NCI-H187 (cell line): ENCODE measurements around the gene GNG4.
"Not testable (repeated sequence)": the region's sequence is repeated elsewhere in the genome, so short reads cannot be mapped to it uniquely, and the experiment has no call there.

Experiments used
- DNase-seq, 2 experiments: peaks; one replicate each; lab custom pipeline; 2025; lab: John Stamatoyannopoulos, UW

The GNG4 gene

GRCh38 chr1:235584973-235585372 is 64.6 kb downstream of the GNG4 start:
- DNase-seq = no peak

- no peak for DNase-seq
Observed at GRCh38 chr1:235583511-235584001, 66.0 kb downstream of the GNG4 start.

- no peak for DNase-seq
Observed at GRCh38 chr1:235582130-235582529, 67.5 kb downstream of the GNG4 start.

- DNase-seq = no peak
Observed at GRCh38 chr1:235579891-235580290, 69.7 kb downstream of the GNG4 start.

- no peak for DNase-seq
Observed at GRCh38 chr1:235575597-235575996, 74.0 kb downstream of the GNG4 start.

DNA sequence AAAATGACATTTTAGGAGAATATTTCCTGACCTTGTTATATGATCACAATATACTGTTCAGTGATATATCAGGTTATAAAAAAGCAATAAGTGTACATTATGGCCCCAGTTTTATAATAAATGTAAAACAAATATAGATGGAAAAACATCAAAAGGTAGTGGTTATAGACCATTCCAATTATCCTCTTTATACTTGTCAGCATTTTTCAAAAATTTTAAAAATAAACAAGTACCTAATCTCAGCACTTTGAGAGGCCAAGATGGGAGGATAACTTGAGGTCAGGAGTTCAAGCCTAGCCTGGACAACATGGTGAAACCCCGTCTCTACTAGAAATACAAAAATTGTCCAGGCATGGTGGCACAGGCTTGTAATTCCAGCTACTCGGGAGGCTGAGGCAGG is 75.7 kb downstream of the GNG4 start:
- no peak for DNase-seq

DNA sequence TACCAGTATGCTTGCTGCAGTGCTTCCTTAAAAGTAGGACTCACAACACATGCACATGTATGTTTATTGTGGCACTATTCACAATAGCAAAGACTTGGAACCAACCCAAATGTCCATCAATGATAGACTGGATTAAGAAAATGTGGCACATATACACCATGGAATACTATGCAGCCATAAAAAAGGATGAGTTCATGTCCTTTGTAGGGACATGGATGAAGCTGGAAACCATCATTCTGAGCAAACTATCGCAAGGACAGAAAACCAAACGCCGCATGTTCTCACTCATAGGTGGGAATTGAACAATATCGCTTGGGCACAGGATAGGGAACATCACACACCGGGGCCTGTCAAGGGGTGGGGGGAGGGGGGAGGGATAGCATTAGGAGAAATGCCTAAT is 76.6 kb downstream of the GNG4 start:
- not testable (repeated sequence) for DNase-seq

DNA sequence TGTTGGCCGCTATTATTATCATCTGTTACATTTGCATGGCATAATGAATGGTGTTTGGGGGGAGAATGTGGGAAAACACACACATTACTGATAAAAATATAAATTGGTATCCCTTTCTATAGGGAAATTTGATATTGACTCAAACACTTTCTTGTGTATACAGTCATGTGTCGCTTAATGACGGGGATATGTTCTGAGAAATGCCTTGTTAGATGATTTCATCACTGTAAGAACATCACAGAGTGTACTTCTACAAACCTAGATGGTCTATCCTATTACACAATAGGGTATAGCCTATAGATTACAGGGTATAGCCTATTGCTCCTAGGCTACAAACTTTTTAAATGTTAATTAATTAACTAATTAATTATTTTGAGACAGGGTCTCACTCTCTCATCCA is 78.1 kb downstream of the GNG4 start:
- DNase-seq = no peak

DNA sequence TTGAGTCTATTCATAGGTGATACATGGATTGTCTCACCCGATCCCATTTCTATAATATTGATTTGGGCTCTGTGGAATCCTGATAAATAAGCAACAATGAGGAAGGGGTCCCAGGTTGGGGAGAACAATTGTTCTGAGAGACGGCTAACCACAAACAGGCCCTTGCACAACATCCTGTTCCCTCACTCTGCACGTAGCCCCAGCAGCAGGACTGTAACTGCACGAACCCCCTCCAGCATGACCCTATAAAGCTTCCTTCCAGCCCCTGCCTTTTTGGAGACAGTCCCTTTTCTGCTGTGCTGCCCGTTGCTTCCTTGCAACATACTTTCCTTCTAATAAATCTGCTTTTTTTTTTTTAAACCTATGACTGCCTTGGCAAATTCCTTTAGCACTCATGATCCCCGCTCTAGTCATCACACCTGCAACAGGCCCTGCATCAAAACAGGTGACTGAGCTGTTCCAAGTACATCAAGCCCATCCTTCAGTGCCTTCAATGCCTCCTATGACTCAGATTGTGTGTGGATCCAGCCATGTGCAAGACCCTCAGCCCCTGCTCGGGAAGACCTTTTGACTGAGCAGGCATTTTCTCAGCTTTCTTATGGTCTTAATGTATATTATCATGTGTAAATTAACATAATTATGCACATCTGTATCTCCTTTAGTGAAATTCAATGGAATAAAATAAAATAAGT is 81.6 kb downstream of the GNG4 start:
- DNase-seq = no peak

DNA sequence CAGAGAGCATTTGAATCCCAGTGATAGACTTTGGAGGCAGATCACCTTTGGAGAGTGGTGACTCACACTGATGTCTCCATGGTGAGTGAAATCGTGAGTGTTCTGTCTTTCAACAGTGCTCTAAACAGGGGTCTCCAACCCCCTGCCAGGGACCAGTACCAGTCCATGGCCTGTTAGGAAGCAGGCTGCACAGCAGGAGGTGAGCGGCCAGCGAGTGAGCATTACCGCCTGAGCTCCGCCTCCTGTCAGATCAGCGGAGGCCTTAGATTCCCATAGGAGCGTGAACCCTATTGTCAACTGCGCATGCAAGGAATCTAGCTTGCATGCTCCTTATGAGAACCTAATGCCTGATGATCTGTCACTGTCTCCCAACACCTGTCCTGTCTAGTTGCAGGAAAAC is 83.5 kb downstream of the GNG4 start:
- no peak for DNase-seq

- no peak for DNase-seq
Observed at GRCh38 chr1:235563513-235564061, 86.0 kb downstream of the GNG4 start.

DNA sequence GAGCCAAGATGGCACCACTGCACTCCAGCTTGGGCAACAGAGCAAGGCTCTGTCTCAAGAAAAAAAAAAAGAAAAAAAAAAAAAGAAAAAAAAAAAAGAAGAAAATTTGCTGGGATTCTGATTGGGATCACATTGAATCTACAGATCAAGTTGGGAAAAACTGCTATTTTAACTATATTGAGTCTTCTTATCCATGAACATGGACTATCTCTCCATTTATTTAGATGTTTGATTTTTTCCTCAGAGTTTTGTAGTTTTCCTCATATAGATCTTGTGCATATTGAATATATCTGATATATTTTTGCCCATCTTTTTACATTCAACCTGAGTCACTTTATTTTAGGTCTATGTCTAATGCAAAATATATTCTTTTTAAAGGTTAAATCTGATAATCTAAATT is 87.0 kb downstream of the GNG4 start:
- no peak for DNase-seq

- DNase-seq = no peak
Observed at GRCh38 chr1:235558621-235559169, 90.9 kb downstream of the GNG4 start.

DNA sequence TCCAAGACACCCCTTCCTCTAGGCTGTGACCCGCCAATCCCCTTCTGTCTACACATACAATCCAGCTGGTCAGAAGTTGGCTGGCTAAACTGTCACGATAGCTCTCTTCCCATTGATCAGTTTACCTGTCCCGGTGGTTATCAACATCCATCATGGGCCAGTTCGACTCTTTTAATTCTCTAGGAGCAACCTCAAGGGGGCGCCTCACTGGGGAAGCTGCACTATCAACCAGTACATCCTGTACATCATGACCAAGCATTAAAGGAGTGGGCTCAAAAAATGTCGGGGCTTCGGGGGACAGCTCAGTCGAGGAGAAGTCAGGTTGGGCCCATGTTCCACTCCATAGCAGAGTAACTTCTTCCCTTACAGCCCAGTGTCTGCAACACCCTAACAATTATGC is 92.1 kb downstream of the GNG4 start:
- no peak for DNase-seq

GRCh38 chr1:235556807-235557206 is 92.8 kb downstream of the GNG4 start:
- DNase-seq = no peak

DNA sequence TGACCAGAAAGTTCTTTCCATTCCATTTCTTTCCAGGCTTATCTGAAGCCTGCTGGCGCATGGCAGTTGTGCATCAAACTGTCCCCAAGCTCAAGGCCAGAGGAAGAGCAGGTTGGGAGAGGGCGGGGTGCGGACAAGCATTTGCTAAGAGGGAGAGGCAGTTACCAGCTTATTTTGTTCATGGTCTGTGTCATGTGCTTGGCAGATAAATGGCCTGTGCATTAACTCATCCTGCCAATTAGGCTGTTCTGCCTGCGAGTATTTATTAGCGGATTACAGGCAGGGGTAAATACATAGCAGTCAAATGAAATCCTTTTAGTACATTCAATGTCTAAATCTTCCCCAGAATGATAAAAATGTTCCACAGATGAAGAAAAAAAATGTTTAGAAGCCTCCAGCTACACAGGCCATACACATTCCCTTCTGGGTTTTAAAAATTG is 96.5 kb downstream of the GNG4 start:
- no peak for DNase-seq

GRCh38 chr1:235552146-235552716 is 97.4 kb downstream of the GNG4 start:
- DNase-seq = no peak

DNA sequence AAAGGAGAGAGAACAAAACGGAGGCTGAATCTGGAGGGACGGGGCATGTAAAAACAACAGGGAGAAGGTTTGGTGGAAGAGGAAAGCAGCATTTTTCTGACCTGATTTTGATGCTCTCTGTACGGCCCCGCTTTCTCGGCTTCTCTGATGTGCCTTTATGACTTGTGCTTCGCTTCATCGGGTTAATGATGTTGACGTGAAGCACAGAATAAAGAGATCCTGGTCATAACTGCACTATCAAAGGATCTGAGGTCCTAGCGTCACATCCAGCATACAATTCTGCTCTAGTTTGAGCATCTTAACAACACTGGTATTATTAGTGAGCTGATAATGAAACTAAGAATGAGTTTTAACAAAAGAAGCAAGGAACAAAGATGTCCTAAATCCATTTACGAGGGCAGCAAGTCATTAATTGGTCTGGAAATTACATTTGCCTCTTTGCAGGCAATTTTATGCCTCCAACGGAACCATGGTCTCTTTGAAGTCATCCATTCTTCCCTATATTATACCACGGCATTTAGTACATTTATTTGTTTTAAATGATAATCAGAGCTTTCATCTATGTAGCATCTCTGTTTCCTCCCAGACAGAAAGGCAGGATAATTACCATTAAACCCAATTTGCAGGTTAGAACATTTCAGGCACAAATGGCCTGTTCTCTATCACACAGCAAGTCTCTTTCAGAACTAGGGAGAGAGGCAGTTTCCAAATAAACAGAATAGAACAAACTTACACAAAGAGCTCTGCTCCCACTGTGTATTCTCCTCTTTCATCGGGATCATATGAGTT is 100.0 kb downstream of the GNG4 start:
- no peak for DNase-seq

GRCh38 chr1:235546369-235547155 is 103.0 kb downstream of the GNG4 start:
- DNase-seq = not testable (repeated sequence)

- no peak for DNase-seq
Observed at GRCh38 chr1:235545292-235545930, 104.2 kb downstream of the GNG4 start.

- DNase-seq = not testable (repeated sequence)
Observed at GRCh38 chr1:235542845-235543244, 106.7 kb downstream of the GNG4 start.
